Mesenchymal stem cell (in vitro differentiated cells and primary cell): ENCODE measurements around the gene SCD.
A peak's percentile ranks its signal among the peaks of the same experiment; 100 is the strongest.

Experiments used
- DNase-seq: peaks from one replicate; pipeline ENCODE4 v3.0.0-alpha.2; 2013
- H2AFZ ChIP-seq: one replicate; pipeline ENCODE4 v1.6.1; 2013; ENCODE audit warnings: low read depth, mild to moderate bottlenecking, control low read depth, inconsistent platforms, low read length, moderate library complexity
- H2AK5ac ChIP-seq: 2 replicates; pipeline ENCODE4 v1.6.1; 2013; ENCODE audit warnings: low read length, moderate library complexity, mild to moderate bottlenecking, inconsistent platforms; ENCODE audit not compliant: severe bottlenecking
- H2BK120ac ChIP-seq: one replicate; pipeline ENCODE4 v1.6.1; 2013; ENCODE audit warnings: low read depth, mild to moderate bottlenecking, inconsistent platforms, low read length, moderate library complexity
- H2BK12ac ChIP-seq, 2 experiments: one replicate each; pipeline ENCODE4 v1.6.1; 2013; ENCODE audit warnings: inconsistent platforms in 2 of 2, low read length in 2 of 2, mild to moderate bottlenecking in 2 of 2, moderate library complexity in 2 of 2, control low read depth in 1 of 2
- H2BK15ac ChIP-seq: one replicate; pipeline ENCODE4 v1.6.1; 2013; ENCODE audit warnings: mild to moderate bottlenecking, low read depth, inconsistent platforms; ENCODE audit not compliant: poor library complexity, severe bottlenecking
- H2BK5ac ChIP-seq: 2 replicates; pipeline ENCODE4 v1.6.1; 2013; ENCODE audit warnings: low read depth, mild to moderate bottlenecking, low read length, control low read depth, inconsistent platforms; ENCODE audit not compliant: poor library complexity, severe bottlenecking
- H3K14ac ChIP-seq, 2 experiments: one replicate each; pipeline ENCODE4 v1.6.1; 2013; ENCODE audit warnings: inconsistent platforms in 2 of 2, low read length in 2 of 2, control low read depth in 1 of 2, mild to moderate bottlenecking in 1 of 2, moderate library complexity in 1 of 2
- H3K18ac ChIP-seq, 2 experiments: one replicate each; pipeline ENCODE4 v1.6.1; 2013; ENCODE audit warnings: inconsistent platforms in 2 of 2, low read length in 2 of 2, control low read depth in 1 of 2, low read depth in 1 of 2, mild to moderate bottlenecking in 1 of 2
- H3K23ac ChIP-seq, 2 experiments: one replicate each; pipeline ENCODE4 v1.6.1; 2013; ENCODE audit warnings: inconsistent platforms in 2 of 2, low read length in 2 of 2, mild to moderate bottlenecking in 2 of 2, moderate library complexity in 2 of 2, control low read depth in 1 of 2
- H3K27ac ChIP-seq: 2 replicates; pipeline ENCODE4 v1.5.1; 2013; ENCODE audit warnings: mild to moderate bottlenecking, moderate library complexity, low read length, control low read depth, inconsistent platforms; ENCODE audit not compliant: poor library complexity, severe bottlenecking
- H3K27me3 ChIP-seq, 2 experiments: 2 replicates each; pipeline versions ENCODE4 v1.6.1 to v1.7.0; 2013; ENCODE audit warnings: low read length in 2 of 2, mild to moderate bottlenecking in 2 of 2, moderate library complexity in 2 of 2, control low read depth in 1 of 2, inconsistent platforms in 1 of 2; ENCODE audit not compliant: control insufficient read depth in 1 of 2, insufficient read depth in 1 of 2
- H3K36me3 ChIP-seq, 2 experiments: 2 replicates each; pipeline versions ENCODE4 v1.6.1 to v1.7.0; 2013; ENCODE audit warnings: low read length in 2 of 2, control low read depth in 1 of 2, inconsistent platforms in 1 of 2, low read depth in 1 of 2, mild to moderate bottlenecking in 1 of 2; ENCODE audit not compliant: insufficient read depth in 2 of 2, control insufficient read depth in 1 of 2
- H3K4ac ChIP-seq, 2 experiments: one replicate each; pipeline ENCODE4 v1.6.1; 2013; ENCODE audit warnings: inconsistent platforms in 2 of 2, low read length in 2 of 2, mild to moderate bottlenecking in 2 of 2, moderate library complexity in 2 of 2, control low read depth in 1 of 2, low read depth in 1 of 2
- H3K4me1 ChIP-seq: 2 replicates; pipeline ENCODE4 v1.6.1; 2013; ENCODE audit warnings: low read depth, low read length, control low read depth; ENCODE audit not compliant: control insufficient read depth, insufficient read depth
- H3K4me2 ChIP-seq: 2 replicates; pipeline ENCODE4 v1.6.1; 2013; ENCODE audit warnings: low read length, mild to moderate bottlenecking, inconsistent platforms; ENCODE audit not compliant: poor library complexity, severe bottlenecking
- H3K4me3 ChIP-seq, 2 experiments: 2 replicates each; pipeline versions ENCODE4 v1.5.1 to v1.7.0; 2013; ENCODE audit warnings: low read length in 2 of 2, mild to moderate bottlenecking in 2 of 2, control low read depth in 1 of 2, low read depth in 1 of 2; ENCODE audit not compliant: insufficient read depth in 1 of 2
- H3K79me1 ChIP-seq: replicated peaks from 2 replicates; pipeline ENCODE4 v1.6.1; 2013; ENCODE audit warnings: mild to moderate bottlenecking, control low read depth, low read length, inconsistent platforms; ENCODE audit not compliant: poor library complexity, severe bottlenecking
- H3K9ac ChIP-seq: 2 replicates; pipeline ENCODE4 v1.7.0; 2013; ENCODE audit warnings: mild to moderate bottlenecking, low read length, moderate library complexity
- H3K9me3 ChIP-seq: 2 replicates; pipeline ENCODE4 v1.7.0; 2013; ENCODE audit warnings: mild to moderate bottlenecking, low read length; ENCODE audit not compliant: control insufficient read depth
- H4K8ac ChIP-seq: one replicate; pipeline ENCODE4 v1.6.1; 2013; ENCODE audit warnings: inconsistent platforms, mild to moderate bottlenecking, low read length, moderate library complexity
- H4K91ac ChIP-seq: one replicate; pipeline ENCODE4 v1.6.1; 2013; ENCODE audit warnings: mild to moderate bottlenecking, low read length, inconsistent platforms
- WGBS: methylation state at CpG from one replicate; pipeline ENCODE4 v1.1.7; 2013; ENCODE audit warnings: mixed read lengths; 5-methylcytosine and 5-hydroxymethylcytosine counted together

Gene SCD

GRCh38 chr10:100377830-100378229 is 30.8 kb downstream of the SCD start:
- Histone ChIP-seq H3K23ac (no peak overlapping the region), H3K9me3 (no peaks in the 10 kb centered on the region)

GRCh38 chr10:100380400-100380799 is 33.4 kb downstream of the SCD start:
- no peak for DNase-seq
- Histone ChIP-seq H3K9me3 (no peaks in the 10 kb centered on the region), H2BK5ac (no peak overlapping the region), H2BK12ac (no peak overlapping the region), H3K4me1 (peaks cover 3% of the 10 kb centered on the region), H3K4me3 (no peak overlapping the region), H3K27ac (no peak overlapping the region), H3K4ac (no peak overlapping the region), H3K36me3 (peaks cover 5 to 9% of the 10 kb centered on the region in 2 experiments), H3K9ac (no peak overlapping the region), H4K91ac (no peak overlapping the region), H2BK15ac (no peak overlapping the region), H4K8ac (no peak overlapping the region), H3K23ac (no peak overlapping the region), H3K4me2 (no peak overlapping the region), H3K27me3 (no peaks in the 10 kb centered on the region), H2AK5ac (no peak overlapping the region), H3K79me1 (peaks cover 1% of the 10 kb centered on the region), H3K18ac (no peak overlapping the region), H2AFZ (no peak overlapping the region), H2BK120ac (no peak overlapping the region), H3K14ac (no peak overlapping the region)
- WGBS, result 100% methylated on average over 3 of the region's 3 CpGs

More at GRCh38 chr10:100377830-100378229, 30.8 kb downstream of the SCD start:
- Histone ChIP-seq H3K36me3 (peaks cover 4 to 8% of the 10 kb centered on the region in 2 experiments), H3K27ac (no peak overlapping the region), H4K91ac (no peak overlapping the region), H3K4me3 (no peak overlapping the region), H2BK15ac (no peak overlapping the region), H2BK120ac (no peak overlapping the region), H3K9ac (no peak overlapping the region), H4K8ac (no peak overlapping the region), H3K4me2 (no peak overlapping the region), H3K79me1 (peaks cover 1% of the 10 kb centered on the region), H2BK12ac (no peak overlapping the region), H3K18ac (peak overlapping the region in 1 of 2 experiments; percentile 30), H3K4ac (no peak overlapping the region), H2AFZ (no peak overlapping the region), H2BK5ac (no peak overlapping the region), H2AK5ac (no peak overlapping the region), H3K27me3 (no peaks in the 10 kb centered on the region), H3K4me1 (peaks cover 10% of the 10 kb centered on the region), H3K14ac (no peak overlapping the region)
- DNase-seq, result no peak
- WGBS, result 96% methylated on average over 4 of the region's 5 CpGs

GRCh38 chr10:100382553-100382952 is 35.5 kb downstream of the SCD start:
- Histone ChIP-seq H3K9ac (no peak overlapping the region), H3K4me3 (no peak overlapping the region), H2AK5ac (no peak overlapping the region), H3K4me2 (no peak overlapping the region), H3K18ac (no peak overlapping the region), H3K27ac (no peak overlapping the region), H2BK120ac (no peak overlapping the region), H3K36me3 (peaks cover 5 to 9% of the 10 kb centered on the region in 2 experiments), H3K79me1 (peaks cover 1% of the 10 kb centered on the region), H3K14ac (no peak overlapping the region), H3K9me3 (no peaks in the 10 kb centered on the region), H2BK12ac (no peak overlapping the region), H4K91ac (peak overlapping the region; percentile 45), H2AFZ (no peak overlapping the region), H2BK5ac (no peak overlapping the region), H4K8ac (no peak overlapping the region), H3K4ac (no peak overlapping the region), H3K23ac (peak overlapping the region in 1 of 2 experiments; percentile 67), H3K27me3 (no peaks in the 10 kb centered on the region), H2BK15ac (no peak overlapping the region), H3K4me1 (no peaks in the 10 kb centered on the region)
- no peak for DNase-seq
- WGBS, result 97% methylated on average over 13 of the region's 13 CpGs

GRCh38 chr10:100383251-100383650 is 36.2 kb downstream of the SCD start:
- no peaks in the 10 kb centered on the region for H3K27me3 ChIP-seq
- H2BK15ac ChIP-seq, result no peak overlapping the region
- H4K8ac ChIP-seq, result no peak overlapping the region
- no peak overlapping the region for H3K18ac ChIP-seq
- H3K9ac ChIP-seq, result no peak overlapping the region
- H3K4me2 ChIP-seq, result no peak overlapping the region
- H3K27ac ChIP-seq, result no peak overlapping the region
- H2BK120ac ChIP-seq, result no peak overlapping the region
- peaks cover 5 to 9% of the 10 kb centered on the region in 2 experiments for H3K36me3 ChIP-seq
- no peak overlapping the region for H3K23ac ChIP-seq
- H2BK5ac ChIP-seq, result no peak overlapping the region
- no peak overlapping the region for H2BK12ac ChIP-seq
- H3K4ac ChIP-seq, result no peak overlapping the region
- DNase-seq, result no peak
- no peaks in the 10 kb centered on the region for H3K9me3 ChIP-seq
- WGBS, result 96% methylated on average over 2 of the region's 2 CpGs
- no peak overlapping the region for H2AK5ac ChIP-seq
- no peak overlapping the region for H4K91ac ChIP-seq
- H3K4me3 ChIP-seq, result no peak overlapping the region
- peaks cover 1% of the 10 kb centered on the region for H3K79me1 ChIP-seq
- H2AFZ ChIP-seq, result no peak overlapping the region
- H3K4me1 ChIP-seq, result no peaks in the 10 kb centered on the region
- H3K14ac ChIP-seq, result no peak overlapping the region
